Mammary epithelial cell (primary cell): Measurements from ENCODE around the gene BBIP1.

ENCODE experiments used
- EZH2 ChIP-seq: IDR thresholded peaks from 2 replicates; pipeline ENCODE4 v1.6.1; 2012; ENCODE audit warnings: low read length, inconsistent platforms, borderline replicate concordance
- TF ChIP-seq, protein P1 (sequence below), 2 donors: IDR thresholded peaks in 1 of 2; conservative IDR thresholded peaks in 1 of 2; 2 replicates each; pipeline ENCODE4 v1.5.1; 2011 to 2012; ENCODE audit warnings: inconsistent platforms in 2 of 2, low read length in 2 of 2, mild to moderate bottlenecking in 2 of 2, control low read depth in 1 of 2, low read depth in 1 of 2; ENCODE audit not compliant: insufficient read depth in 1 of 2; ENCODE audit errors: extremely low read depth in 1 of 2

DNA sequence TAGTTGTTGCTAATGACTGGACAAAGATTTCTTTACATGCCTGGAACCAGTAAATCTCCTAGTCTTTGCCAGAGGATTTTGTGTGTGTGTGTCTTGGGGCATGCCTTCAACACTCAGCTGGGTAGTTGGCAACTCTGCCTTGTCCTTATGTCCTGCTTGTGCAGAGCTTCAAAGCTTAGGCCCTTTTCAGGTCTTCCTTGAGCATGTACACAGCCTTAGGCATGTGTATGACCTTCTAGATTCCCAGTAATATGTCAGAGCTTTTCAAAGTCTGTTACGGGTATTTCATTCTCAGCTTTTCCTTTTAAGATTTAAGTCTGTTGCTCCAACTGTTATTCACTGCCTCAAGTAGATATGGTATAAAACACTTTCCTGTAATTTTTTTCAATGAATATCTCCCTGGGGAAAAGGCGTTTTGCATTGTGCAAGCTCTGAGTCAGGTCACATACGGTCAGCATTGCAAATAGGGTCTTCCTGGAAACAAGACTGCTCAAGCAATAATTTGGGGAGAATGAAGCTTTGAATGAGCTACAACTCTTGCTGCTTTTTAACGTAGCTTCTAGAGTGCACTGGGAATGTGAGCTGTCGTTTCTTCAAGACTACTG is 25.9 kb upstream of the BBIP1 start:
- TF ChIP-seq, protein P1, sequence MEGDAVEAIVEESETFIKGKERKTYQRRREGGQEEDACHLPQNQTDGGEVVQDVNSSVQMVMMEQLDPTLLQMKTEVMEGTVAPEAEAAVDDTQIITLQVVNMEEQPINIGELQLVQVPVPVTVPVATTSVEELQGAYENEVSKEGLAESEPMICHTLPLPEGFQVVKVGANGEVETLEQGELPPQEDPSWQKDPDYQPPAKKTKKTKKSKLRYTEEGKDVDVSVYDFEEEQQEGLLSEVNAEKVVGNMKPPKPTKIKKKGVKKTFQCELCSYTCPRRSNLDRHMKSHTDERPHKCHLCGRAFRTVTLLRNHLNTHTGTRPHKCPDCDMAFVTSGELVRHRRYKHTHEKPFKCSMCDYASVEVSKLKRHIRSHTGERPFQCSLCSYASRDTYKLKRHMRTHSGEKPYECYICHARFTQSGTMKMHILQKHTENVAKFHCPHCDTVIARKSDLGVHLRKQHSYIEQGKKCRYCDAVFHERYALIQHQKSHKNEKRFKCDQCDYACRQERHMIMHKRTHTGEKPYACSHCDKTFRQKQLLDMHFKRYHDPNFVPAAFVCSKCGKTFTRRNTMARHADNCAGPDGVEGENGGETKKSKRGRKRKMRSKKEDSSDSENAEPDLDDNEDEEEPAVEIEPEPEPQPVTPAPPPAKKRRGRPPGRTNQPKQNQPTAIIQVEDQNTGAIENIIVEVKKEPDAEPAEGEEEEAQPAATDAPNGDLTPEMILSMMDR (conservative IDR thresholded peaks at IDR 0.05 in 1 of 2, IDR thresholded peaks at IDR 0.05 in 1 of 2; ENCODE audit: extremely low read depth in 1 of 2, insufficient read depth in 1 of 2, low read depth in 1 of 2, low read length in 2 of 2) = no peak
- TF ChIP-seq EZH2 = no peak
